SJCRH30 (cell line): ENCODE results near the gene RPTOR. TPM values are rescaled to one million over a fixed set of nuclear protein-coding genes. Genes with fewer than 3 reads are reported as not detected.
A peak's percentile ranks its signal among the peaks of the same experiment; 100 is the strongest.

Experiments used
- DNase-seq, 2 experiments: peaks; one replicate each; pipeline ENCODE4 v3.0.0-alpha.2; 2015 to 2020
- H3K27ac ChIP-seq: fragments of 250-450 bp; sonication (Bioruptor Pico); 2 replicates; pipeline ENCODE4 v1.5.1; 2020; ENCODE audit warnings: mild to moderate bottlenecking, moderate library complexity
- H3K27me3 ChIP-seq: fragments of 250-450 bp; sonication (Bioruptor Pico); 2 replicates; pipeline ENCODE4 v1.5.1; 2020; ENCODE audit warnings: mild to moderate bottlenecking, moderate library complexity
- H3K36me3 ChIP-seq: fragments of 250-450 bp; sonication (Bioruptor Pico); 2 replicates; pipeline ENCODE4 v1.5.1; 2020; ENCODE audit warnings: mild to moderate bottlenecking, moderate library complexity
- H3K4me1 ChIP-seq: fragments of 250-450 bp; sonication (Bioruptor Pico); 2 replicates; pipeline ENCODE4 v1.5.1; 2020; ENCODE audit warnings: mild to moderate bottlenecking, moderate library complexity
- H3K4me3 ChIP-seq: fragments of 250-450 bp; sonication (Bioruptor Pico); 2 replicates; pipeline ENCODE4 v1.5.1; 2020; ENCODE audit warnings: mild to moderate bottlenecking, moderate library complexity
- H3K9me3 ChIP-seq: fragments of 250-450 bp; sonication (Bioruptor Pico); replicated peaks from 2 replicates; pipeline ENCODE4 v1.5.1; 2020; ENCODE audit warnings: mild to moderate bottlenecking, moderate library complexity
- total RNA-seq: library from RNA; depleted of rRNA; stranded (reverse); fragments of >200 nt; shearing (Covaris generic); gene quantifications from 2 replicates; pipeline ENCODE4 v1.2.3, GENCODE V29; 2014

Gene RPTOR
- total RNA-seq, 1 experiment from 2014 or later, result 43.6 TPM

DNA sequence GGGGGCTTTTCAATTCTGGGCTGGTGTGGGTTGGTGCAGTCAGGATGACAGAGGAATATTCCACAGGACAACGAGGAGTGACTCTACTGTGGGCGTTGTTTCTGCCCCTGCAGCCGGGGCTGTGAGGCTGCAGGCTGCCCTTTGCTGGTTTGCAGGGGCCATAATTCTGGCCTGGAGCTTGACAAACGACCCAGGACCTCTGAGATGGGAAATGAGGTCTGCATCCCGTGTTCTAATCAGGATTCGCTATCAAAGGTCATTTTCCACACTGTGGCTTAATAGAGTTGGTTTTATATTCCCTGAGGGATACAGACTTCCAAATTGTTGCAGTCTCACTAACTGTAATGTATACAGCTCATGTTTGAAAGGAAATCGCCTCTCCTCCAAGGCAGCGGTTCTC lies 180.9 kb downstream of the RPTOR start:
- peak overlapping the region; percentile 20 for H3K4me3 ChIP-seq
- DNase-seq, result peak; percentile 56 to 73
- no peaks in the 10 kb centered on the region for H3K9me3 ChIP-seq
- H3K27me3 ChIP-seq, result no peaks in the 10 kb centered on the region
- no peaks in the 10 kb centered on the region for H3K36me3 ChIP-seq
- peak overlapping the region; percentile 74 for H3K27ac ChIP-seq
- H3K4me1 ChIP-seq, result peaks cover 84% of the 10 kb centered on the region

DNA sequence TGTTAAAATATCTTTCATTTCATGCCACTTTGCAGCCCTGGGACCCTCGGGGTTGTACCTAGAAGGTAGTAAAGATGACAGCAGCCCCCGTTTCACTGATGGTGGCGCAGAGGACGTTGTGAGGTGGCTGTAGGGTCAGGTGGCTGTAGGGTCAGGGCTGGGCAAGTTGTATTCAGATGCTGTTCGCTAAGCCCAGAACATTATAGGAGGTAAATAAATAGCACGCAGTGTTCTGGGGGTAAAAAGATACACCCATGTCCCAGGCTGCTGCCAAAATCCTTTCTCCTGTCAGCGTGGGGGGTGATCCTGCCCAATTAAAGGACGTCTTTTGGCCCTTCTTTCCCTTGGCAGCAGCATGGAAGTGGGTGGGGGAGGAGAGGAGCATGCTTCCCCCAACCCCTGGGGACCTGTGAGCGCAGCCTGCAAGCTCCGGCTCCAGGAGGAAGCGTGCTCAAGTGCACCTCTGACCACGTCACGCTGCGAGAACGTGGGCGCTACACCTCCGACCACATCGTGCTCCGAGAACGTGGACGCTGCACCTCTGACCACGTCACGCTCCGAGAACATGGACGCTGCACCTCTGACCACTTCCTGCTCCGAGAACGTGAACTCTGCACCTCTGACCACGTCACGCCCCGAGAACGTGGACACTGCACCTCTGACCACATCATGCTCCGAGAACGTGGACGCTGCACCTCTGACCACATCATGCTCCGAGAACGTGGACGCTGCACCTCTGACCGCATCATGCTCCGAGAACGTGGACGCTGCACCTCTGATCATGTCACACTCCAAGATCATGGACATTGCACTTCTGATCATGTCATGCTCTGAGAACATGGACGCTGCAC lies 182.1 kb downstream of the RPTOR start:
- no peak for DNase-seq
- Histone ChIP-seq H3K4me3 (no peak overlapping the region), H3K27me3 (no peaks in the 10 kb centered on the region), H3K9me3 (no peaks in the 10 kb centered on the region), H3K4me1 (peaks cover 78% of the 10 kb centered on the region), H3K27ac (no peak overlapping the region), H3K36me3 (no peaks in the 10 kb centered on the region)

DNA sequence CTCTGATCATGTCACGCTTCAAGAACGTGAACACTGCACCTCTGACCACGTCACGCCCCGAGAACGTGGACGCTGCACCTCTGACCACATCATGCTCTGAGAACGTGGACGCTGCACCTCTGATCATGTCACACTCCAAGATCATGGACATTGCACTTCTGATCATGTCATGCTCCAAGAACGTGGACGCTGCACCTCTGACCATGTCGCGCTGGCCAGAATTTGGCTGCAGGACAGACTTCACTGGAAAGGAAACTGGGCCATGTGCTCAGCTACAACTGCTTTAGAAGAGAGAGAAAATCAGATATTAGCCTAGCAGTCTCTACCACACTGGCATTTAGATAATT lies 182.7 kb downstream of the RPTOR start:
- Histone ChIP-seq H3K36me3 (no peaks in the 10 kb centered on the region), H3K9me3 (no peaks in the 10 kb centered on the region), H3K4me3 (no peak overlapping the region), H3K27ac (no peak overlapping the region), H3K27me3 (no peaks in the 10 kb centered on the region), H3K4me1 (peaks cover 78% of the 10 kb centered on the region)
- no peak for DNase-seq

DNA sequence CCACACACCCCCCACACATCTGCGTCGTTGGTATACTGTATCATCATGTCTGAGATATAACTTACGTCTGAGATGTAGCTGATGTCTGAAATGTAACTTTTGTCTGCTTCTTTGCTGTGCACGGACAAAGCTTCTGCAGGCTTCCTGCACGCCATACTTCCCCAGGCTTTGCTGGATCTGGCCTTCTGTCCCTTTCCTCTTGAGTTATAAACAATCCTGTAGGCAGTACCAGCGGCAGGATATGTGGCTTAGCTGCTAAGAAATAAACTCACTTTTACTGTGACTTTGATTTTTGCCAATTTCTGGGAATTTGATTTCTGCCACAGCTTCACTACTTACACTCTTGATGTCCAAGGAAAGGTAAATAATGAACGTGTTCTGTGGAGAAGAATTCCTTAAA lies 184.4 kb downstream of the RPTOR start:
- Histone ChIP-seq H3K27me3 (no peaks in the 10 kb centered on the region), H3K9me3 (no peaks in the 10 kb centered on the region), H3K4me3 (peak overlapping the region; percentile 2; the same call in 1 of the 2 replicates), H3K36me3 (no peaks in the 10 kb centered on the region), H3K4me1 (peaks cover 68% of the 10 kb centered on the region), H3K27ac (peak overlapping the region; percentile 59)
- peak in 1 of 2 experiments; percentile 59 for DNase-seq

DNA sequence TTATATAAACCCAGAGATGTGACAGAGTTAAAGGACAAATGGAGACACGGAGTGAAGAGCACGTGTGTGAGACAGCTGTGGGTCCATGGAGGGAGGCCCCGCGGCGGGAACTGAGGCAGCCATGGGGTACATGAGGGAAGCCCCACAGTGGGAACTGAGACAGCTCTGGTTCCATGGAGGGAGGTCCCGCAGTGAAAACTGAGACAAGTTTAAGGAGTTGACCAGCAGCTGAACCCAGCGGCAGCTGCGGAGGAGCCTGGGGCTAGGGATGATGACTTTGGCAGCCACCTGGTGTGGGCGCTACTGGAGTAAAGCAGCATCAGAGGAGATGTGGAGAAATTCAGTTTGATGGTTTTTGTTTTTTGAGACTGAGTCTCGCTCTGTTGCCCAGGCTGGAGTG lies 185.1 kb downstream of the RPTOR start:
- peak; percentile 99 to 100 for DNase-seq
- Histone ChIP-seq H3K4me3 (no peak overlapping the region), H3K9me3 (no peaks in the 10 kb centered on the region), H3K27me3 (no peaks in the 10 kb centered on the region), H3K27ac (peak overlapping the region; percentile 59), H3K4me1 (peaks cover 61% of the 10 kb centered on the region), H3K36me3 (no peaks in the 10 kb centered on the region)

DNA sequence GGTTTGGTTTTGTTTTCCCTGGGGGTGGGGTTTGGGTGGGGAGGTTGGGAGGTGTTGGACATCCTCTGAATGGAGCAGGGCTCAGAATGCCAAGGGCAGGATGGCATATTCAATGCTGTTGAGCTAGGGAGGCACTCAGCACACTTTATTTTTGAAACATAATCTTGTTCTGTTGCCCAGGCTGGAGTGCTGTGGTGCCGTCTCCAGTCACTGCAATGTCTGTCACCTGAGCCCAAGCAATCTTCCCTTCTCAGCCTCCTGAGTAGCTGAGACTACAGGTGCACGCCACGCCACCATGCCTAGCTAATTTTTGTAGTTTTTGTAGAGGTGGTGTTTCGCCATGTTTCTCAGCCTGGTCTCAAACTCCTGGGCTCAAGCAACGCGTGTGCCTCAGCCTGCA lies 186.1 kb downstream of the RPTOR start:
- H3K9me3 ChIP-seq, result no peaks in the 10 kb centered on the region
- H3K4me3 ChIP-seq, result no peak overlapping the region
- no peaks in the 10 kb centered on the region for H3K27me3 ChIP-seq
- DNase-seq, result no peak
- H3K4me1 ChIP-seq, result peaks cover 51% of the 10 kb centered on the region
- no peaks in the 10 kb centered on the region for H3K36me3 ChIP-seq
- no peak overlapping the region for H3K27ac ChIP-seq

DNA sequence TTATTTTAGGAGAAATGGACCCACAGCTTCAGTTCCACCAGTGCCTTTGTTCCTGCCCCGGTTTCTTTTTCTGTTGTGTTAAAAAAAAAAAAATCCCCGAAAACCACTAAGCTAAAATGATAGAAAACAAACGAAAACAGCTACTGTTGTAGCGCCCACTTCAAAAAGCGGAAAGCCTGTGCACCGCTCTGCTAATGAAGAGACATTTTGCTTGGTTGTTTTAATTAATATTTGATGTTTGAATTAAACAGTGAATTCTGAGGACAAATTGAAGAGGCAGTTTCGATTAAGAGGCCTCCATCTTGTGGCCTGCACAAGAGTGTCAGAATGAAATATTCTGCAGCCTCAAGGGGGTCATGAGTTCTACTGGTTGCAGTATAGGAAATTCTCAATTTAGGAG lies 186.7 kb downstream of the RPTOR start:
- Histone ChIP-seq H3K27ac (no peak overlapping the region), H3K4me1 (peaks cover 45% of the 10 kb centered on the region), H3K4me3 (no peak overlapping the region), H3K36me3 (no peaks in the 10 kb centered on the region), H3K27me3 (no peaks in the 10 kb centered on the region), H3K9me3 (no peaks in the 10 kb centered on the region)
- DNase-seq, result no peak

DNA sequence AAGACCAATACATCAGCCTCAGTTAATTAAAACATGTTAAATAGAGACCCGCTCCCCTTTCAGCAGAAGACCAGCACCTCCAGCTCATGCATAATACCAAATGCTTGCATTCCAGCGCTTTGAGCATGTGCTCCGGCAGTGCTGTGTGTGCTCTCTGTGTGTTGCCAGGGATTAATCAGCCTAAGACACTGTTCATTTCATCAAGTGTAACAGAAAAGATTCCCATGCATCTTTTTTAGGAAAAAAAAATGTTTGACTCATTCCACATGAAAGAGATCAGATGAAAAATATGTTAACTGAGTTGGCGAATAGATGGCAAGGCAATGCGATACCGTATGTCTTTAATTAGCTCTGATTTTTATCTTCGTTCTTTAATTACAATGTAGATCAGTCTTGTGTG lies 187.6 kb downstream of the RPTOR start:
- DNase-seq, result peak in 1 of 2 experiments; percentile 51
- Histone ChIP-seq H3K27me3 (no peaks in the 10 kb centered on the region), H3K4me1 (peaks cover 42% of the 10 kb centered on the region), H3K9me3 (no peaks in the 10 kb centered on the region), H3K4me3 (no peak overlapping the region), H3K27ac (no peak overlapping the region), H3K36me3 (no peaks in the 10 kb centered on the region)

DNA sequence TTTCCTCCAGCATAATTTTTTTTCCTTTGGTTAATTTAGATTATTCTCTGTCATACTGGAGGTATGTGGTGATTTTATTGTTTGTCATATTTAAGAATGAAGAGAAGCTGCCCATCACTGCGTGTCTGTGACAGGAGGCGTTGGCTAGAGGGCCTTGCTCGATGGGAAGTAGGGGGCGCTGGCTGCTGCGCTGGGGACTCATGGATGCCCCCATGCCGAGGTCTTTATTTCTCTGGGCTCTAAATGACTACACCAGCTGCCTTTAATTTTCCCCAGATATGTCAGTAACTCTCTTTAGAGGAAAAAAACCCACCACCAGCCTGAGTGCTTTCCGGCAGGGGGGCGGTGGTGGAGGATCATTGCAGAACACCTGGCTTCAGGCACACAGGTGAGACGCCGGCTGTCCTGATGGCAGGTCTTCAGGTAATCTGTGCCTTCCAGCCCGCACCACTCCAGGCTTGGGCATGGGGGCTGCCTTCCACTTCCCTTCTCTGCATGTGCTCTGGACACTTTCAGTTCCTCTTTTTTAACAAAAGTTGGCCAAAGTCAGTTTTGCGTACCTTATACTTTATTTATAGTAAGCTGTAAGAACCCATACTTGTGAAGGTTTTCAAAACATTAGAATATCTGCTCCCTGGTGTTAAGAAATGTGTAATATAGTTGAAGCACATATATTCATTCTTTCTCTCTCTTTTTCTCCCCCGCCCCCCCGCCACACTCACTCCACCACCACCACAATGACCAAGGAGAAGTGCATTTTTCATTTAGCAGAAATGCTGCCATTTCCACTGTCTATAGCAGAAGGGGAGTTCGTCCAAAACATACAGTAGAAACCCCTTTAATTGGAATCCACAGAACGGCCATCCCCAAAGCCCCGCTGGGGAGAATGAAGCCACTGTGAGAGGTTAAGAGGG lies 192.7 kb downstream of the RPTOR start:
- no peaks in the 10 kb centered on the region for H3K27me3 ChIP-seq
- H3K4me1 ChIP-seq, result peaks cover 6% of the 10 kb centered on the region; the same call in 1 of the 2 replicates
- no peak overlapping the region for H3K27ac ChIP-seq
- H3K4me3 ChIP-seq, result no peak overlapping the region
- no peak for DNase-seq
- H3K9me3 ChIP-seq, result peaks cover 6% of the 10 kb centered on the region
- H3K36me3 ChIP-seq, result peaks cover 15% of the 10 kb centered on the region

DNA sequence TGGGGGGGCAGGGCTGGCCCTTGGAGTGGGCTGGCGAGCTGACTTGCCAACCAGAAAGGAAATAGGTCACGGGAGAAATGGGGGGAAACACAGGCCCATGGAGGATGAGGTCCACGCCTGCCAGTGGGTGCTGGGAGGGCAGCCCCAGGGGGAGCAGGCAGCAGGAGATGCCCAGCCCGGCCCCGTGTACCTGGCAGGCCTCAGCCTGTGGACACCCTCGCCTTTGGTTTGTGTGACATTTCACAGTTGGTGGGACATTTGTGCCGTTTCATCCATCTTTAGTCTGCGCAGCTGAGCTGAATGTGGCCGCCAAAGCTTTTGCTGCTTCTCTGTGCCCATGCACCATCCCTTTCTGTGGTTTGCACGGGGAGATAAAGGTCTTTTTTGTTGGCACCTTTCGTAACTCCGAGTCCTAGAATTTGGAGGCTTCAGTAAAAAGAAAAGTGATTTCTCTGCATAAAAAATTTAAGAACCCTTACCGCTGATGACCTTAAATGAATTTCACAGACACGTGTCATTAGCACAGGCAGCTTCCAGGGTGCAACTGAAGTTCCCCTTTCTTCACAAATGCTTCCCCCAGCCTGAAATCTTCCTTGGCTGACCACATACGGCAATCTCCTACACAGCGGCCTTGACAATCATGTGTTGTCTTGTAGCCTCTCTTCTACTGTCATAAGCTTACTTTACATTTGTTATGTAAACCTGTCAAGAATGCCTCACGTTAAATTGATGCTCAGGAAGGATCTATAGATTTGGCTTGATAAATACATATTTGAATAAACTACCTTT lies 193.6 kb downstream of the RPTOR start:
- H3K4me1 ChIP-seq, result no peaks in the 10 kb centered on the region
- H3K9me3 ChIP-seq, result peaks cover 6% of the 10 kb centered on the region
- H3K27me3 ChIP-seq, result no peaks in the 10 kb centered on the region
- no peak for DNase-seq
- H3K4me3 ChIP-seq, result no peak overlapping the region
- H3K36me3 ChIP-seq, result peaks cover 15% of the 10 kb centered on the region
- H3K27ac ChIP-seq, result no peak overlapping the region

DNA sequence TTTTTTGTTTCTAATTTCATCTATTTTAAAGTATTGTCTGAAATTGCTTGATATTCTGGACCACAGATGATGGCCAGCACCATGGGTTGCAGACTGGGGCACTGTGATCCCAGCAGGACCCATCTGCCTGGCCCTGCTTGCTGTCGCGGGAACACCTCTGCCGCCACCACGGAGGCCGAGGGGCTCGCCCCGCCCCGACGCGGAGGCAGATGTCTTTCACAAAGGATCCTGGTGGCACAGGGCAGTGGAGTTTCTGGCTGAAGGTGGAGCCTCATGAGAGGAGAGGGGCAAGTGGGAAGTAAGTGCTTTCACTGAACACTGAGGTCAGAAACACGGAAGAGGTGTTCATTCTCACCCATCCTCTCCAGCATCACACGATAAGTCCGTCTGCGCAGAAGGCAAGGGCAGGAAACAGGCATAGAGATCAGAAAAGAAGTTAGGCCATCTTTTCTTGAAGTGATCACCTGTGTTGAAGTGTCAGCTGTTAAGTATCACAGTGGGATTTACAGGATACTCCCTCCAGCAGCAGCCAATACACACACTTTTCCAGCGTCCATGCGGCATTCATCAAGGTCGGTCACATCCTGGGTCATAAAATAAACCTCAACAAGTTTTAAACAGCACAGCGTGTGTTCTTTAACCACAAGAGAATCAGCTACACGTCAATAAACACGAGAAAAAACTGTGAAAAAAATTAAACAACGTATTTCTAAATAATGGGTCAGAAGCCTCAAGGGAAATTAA lies 194.5 kb downstream of the RPTOR start:
- Histone ChIP-seq H3K36me3 (peaks cover 15% of the 10 kb centered on the region), H3K4me1 (no peaks in the 10 kb centered on the region), H3K27me3 (no peaks in the 10 kb centered on the region), H3K4me3 (no peak overlapping the region), H3K9me3 (peaks cover 6% of the 10 kb centered on the region), H3K27ac (no peak overlapping the region)
- DNase-seq, result no peak

DNA sequence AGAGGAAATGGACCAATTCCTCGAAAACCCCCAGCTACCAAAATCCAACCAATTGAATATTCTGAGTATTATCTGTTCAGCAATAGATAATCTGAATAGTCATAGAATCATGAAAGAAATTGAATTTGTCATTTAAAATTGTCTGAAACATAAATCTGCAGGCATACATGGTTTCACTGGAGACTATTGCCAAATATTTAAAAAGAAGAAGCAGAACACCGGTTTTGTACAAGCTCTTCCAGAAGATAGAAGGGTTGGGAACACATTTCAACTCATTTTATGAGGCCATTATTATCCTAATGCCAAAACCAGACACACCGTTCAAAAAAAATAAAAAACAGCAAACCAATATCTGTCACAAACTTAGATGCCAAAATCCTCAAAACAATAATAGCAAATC lies 195.5 kb downstream of the RPTOR start:
- Histone ChIP-seq H3K27me3 (no peaks in the 10 kb centered on the region), H3K27ac (no peak overlapping the region), H3K9me3 (peaks cover 6% of the 10 kb centered on the region), H3K36me3 (peaks cover 15% of the 10 kb centered on the region), H3K4me1 (no peaks in the 10 kb centered on the region), H3K4me3 (no peak overlapping the region)
- no peak for DNase-seq

DNA sequence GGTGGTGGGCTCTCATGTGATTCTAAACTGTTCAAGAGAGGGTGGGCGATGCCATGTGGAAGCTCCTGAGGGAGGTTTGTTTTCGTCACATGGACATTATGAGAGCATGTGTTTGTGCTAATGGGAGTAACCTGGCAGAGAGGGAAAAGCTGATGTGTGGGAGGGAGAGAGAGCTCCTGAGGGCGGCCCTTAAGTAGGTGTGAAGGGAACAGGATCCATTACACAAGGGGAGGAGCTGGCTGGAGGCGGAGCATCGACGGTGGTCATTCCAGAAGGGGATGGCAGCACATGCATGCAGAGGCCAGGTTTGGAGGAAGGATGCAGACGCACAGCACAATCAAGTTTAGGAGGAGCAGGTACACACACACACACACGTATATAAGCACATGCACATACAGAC lies 197.5 kb downstream of the RPTOR start:
- no peaks in the 10 kb centered on the region for H3K4me1 ChIP-seq
- H3K36me3 ChIP-seq, result peaks cover 15% of the 10 kb centered on the region
- H3K9me3 ChIP-seq, result peaks cover 6% of the 10 kb centered on the region
- no peak overlapping the region for H3K27ac ChIP-seq
- H3K4me3 ChIP-seq, result no peak overlapping the region
- no peak for DNase-seq
- no peaks in the 10 kb centered on the region for H3K27me3 ChIP-seq

DNA sequence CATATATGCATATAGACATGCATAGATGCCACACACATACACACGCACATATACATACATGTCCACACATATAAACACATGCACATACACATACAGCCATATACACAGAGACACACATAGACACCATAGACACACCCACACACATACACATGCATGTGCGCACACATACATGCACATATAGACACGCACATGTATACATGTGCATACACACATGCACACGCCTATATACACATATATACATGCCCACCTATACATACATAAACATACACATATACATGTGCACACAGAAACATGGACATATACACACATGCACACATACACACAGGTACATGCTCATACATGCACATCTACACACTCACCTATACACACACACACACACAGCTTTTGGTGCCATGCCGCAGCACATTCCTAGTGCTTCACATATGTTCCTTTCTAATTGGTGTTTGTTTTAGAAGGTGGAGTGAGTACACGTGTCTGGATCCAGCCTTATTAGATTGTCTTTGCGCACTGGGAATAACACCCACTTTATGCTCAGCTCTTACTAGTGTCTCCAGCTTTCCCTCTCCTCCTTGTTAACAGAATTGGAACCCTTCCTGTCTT lies 198.0 kb downstream of the RPTOR start:
- no peaks in the 10 kb centered on the region for H3K27me3 ChIP-seq
- no peak overlapping the region for H3K4me3 ChIP-seq
- DNase-seq, result no peak
- no peaks in the 10 kb centered on the region for H3K4me1 ChIP-seq
- no peak overlapping the region for H3K27ac ChIP-seq
- H3K36me3 ChIP-seq, result peaks cover 15% of the 10 kb centered on the region
- peaks cover 6% of the 10 kb centered on the region for H3K9me3 ChIP-seq
